GM12865 (cell line): Measurements from ENCODE around the gene NBEA.
"Not testable (repeated sequence)": the region's sequence is repeated elsewhere in the genome, so short reads cannot be mapped to it uniquely, and the experiment has no call there.

ENCODE experiments used
- DNase-seq: peaks from one replicate; pipeline ENCODE4 v3.0.0; 2010; ENCODE audit warnings: low read depth
- H3K4me3 ChIP-seq: 2 replicates; pipeline ENCODE4 v1.5.1; 2011; ENCODE audit warnings: mild to moderate bottlenecking, low read depth, low read length, control low read depth
- TF ChIP-seq, protein P1 (sequence below): IDR thresholded peaks from 2 replicates; pipeline ENCODE4 v1.5.1; 2011; ENCODE audit warnings: low read length, control low read depth, low read depth, inconsistent platforms; ENCODE audit not compliant: insufficient read depth; ENCODE audit errors: missing control alignments

The NBEA gene

DNA sequence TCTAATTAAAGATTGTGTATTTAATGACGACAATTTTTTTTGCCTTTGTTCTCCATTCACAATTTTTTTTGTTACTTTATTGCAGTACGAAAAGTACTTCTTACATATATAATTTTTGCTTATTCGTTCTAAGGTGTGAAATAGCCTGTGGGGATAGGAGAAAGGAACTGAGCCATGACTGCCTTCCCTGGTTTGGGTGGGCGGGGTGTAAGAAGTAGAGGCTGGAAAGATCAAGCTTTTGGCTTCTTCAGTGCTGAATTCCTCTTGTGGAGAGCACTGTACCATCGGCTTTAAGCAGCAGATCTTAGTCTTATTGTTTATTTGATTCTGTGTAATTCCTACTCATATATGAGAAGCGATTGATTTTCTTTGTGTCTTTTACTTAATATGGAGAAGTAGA, 115.8 kb downstream of the NBEA start:
- DNase-seq = no peak
- no peak overlapping the region for H3K4me3 ChIP-seq
- TF ChIP-seq, protein P1, sequence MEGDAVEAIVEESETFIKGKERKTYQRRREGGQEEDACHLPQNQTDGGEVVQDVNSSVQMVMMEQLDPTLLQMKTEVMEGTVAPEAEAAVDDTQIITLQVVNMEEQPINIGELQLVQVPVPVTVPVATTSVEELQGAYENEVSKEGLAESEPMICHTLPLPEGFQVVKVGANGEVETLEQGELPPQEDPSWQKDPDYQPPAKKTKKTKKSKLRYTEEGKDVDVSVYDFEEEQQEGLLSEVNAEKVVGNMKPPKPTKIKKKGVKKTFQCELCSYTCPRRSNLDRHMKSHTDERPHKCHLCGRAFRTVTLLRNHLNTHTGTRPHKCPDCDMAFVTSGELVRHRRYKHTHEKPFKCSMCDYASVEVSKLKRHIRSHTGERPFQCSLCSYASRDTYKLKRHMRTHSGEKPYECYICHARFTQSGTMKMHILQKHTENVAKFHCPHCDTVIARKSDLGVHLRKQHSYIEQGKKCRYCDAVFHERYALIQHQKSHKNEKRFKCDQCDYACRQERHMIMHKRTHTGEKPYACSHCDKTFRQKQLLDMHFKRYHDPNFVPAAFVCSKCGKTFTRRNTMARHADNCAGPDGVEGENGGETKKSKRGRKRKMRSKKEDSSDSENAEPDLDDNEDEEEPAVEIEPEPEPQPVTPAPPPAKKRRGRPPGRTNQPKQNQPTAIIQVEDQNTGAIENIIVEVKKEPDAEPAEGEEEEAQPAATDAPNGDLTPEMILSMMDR = no peak

DNA sequence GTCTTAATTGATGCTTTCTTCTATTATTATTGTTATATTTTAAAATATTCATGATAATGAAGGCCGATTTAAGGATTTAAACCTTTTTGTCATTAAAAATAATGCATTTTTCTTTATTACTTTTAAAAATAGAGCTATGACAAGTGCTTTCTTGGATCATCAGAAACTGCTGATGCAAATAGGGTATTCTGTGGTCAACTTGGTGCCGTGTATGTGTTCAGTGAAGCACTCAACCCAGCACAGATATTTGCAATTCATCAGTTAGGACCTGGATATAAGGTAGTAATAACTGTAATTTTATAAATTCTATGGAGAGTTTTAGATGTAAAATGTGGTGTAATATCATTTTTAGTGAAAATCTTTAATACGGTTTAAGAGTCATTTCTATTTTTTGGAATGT, 116.5 kb downstream of the NBEA start:
- not testable (repeated sequence) for DNase-seq, H3K4me3 ChIP-seq

DNA sequence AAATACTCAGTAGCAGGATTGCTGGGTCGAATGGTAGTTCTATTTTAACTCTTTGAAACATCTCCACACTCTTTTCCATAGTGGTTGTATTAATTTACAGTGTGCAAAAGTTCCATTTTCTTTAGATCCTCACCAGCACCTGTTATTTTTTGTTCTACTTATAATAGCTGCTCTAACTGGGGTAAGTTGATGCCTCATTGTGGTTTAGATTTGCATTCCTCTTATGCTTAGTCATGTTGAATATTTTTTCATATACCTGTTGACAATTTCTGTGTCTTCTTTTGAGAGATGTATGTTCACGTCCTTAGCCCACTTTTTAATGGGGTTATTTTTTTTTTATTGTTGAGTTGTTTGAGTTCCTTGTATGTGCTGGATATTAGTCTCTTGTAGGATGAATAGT, 144.6 kb downstream of the NBEA start:
- DNase-seq = no peak
- H3K4me3 ChIP-seq = no peak overlapping the region
- TF ChIP-seq, protein P1 = no peak

DNA sequence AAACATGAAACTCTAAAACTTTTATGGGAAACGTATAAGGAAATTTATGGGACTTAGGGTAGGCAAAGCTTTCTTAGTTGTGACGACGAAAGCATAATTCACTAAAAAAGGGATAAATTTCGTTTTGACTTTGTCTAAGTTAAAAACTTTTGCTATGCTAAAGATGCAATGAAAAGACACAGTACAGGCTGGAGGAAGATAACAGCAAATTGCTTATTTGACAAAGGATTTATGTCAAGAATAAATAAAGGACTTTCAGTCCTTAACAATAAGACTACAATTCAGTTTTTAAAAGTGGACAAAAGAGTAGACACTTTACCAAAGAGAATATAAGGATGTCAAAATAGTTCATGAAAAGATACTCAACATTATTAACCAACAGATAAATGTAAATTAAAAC, 150.2 kb downstream of the NBEA start:
- no peak for DNase-seq
- TF ChIP-seq, protein P1 = no peak
- H3K4me3 ChIP-seq = no peak overlapping the region

DNA sequence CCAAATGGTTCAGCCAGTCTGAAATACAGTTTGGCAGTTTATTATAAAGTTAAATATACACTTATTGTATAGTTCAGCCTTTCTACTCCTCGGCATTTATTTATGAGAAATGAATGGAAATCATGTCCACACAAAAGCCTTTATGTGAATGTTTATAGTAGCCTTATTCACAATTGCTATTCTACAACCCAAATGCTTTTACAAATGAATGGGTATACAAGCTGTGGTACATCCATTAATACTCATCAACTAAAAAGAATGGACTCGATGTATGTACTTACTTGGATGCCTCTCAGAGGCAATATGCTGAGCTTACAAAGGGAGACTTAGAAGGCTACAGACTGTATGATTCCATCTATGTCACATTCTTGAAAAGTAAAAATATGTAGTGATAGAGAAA, 150.7 kb downstream of the NBEA start:
- TF ChIP-seq, protein P1 = no peak
- DNase-seq = no peak
- no peak overlapping the region for H3K4me3 ChIP-seq

DNA sequence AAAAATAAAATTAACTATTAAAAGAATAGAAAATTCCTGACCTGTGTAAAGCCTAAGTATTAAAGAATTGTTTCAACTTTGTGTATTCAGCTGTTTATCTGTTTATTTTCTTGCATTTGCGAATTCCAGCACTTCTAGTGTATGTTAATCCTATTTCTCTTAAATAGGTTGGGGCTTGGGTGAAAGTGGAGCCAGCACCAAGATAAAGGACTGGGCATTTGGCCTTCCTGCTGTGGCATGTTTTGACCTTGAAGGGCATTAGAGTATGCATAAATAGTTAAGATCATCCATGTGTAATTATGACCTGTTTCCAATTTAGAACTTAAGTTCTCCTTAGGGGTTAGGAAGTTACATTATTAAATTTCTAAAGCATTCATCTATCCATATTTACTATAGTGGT, 151.3 kb downstream of the NBEA start:
- TF ChIP-seq, protein P1 = no peak
- no peak for DNase-seq
- no peak overlapping the region for H3K4me3 ChIP-seq

DNA sequence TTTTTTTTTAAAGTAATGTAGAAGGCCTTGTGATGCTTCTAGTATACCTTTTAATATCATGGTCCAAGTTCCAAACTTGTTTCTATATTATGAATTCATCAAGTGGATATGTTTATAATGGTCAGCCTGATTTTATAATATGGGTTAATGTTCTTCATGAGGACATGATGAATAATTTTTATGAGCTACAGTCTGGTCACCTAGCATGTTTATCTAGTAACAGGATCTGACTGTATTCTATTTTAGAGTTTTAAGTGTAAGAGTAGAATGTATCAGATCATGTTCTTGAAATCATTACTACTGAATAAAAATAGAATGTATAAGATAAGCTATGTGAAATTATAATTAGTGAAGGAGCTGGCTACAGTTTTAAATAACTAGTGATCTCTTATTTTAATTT, 164.7 kb downstream of the NBEA start:
- H3K4me3 ChIP-seq, DNase-seq: not testable (repeated sequence)

DNA sequence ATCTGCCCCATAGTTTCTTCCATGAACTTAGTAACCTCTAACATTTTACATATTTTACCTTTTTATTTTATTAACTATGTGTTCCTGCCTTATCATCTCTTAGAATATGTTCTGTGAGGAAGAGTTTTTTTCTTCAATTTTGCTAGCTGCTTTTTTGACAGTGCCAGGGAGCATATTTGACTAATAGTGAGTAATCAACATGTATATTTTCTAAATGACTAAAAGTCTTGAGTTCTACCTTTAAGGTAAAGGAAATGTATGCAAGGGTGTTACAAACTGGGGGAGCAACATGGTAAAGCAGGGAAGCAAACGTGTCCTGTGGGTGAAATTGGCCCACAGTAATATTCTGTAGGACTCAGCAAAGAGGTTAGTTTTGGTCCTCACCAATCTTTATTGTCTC, 165.5 kb downstream of the NBEA start:
- TF ChIP-seq, protein P1 = no peak
- no peak overlapping the region for H3K4me3 ChIP-seq
- no peak for DNase-seq

DNA sequence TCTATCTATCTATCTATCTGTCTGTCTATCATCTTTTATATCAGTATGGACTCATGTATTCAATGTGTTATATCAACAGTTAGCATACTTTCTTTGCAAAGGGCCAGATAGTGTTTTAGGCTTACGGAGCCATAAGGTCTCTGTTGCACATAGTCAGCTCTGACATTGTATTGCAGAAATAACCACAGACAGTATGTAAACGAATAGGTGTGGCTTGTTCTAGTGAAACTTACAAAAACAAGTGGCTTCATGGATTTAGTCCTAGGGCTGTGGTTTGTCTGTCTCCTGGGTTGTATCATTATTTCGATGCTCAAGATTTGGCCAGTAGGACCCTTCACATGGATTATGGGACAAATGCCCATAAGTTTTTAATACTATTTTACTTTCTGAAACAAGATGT, 171.5 kb downstream of the NBEA start:
- DNase-seq, H3K4me3 ChIP-seq: not testable (repeated sequence)
